ENCODE results near the gene STAM2.
"Not testable (repeated sequence)": the region's sequence is repeated elsewhere in the genome, so short reads cannot be mapped to it uniquely, and the experiment has no call there.

DNA sequence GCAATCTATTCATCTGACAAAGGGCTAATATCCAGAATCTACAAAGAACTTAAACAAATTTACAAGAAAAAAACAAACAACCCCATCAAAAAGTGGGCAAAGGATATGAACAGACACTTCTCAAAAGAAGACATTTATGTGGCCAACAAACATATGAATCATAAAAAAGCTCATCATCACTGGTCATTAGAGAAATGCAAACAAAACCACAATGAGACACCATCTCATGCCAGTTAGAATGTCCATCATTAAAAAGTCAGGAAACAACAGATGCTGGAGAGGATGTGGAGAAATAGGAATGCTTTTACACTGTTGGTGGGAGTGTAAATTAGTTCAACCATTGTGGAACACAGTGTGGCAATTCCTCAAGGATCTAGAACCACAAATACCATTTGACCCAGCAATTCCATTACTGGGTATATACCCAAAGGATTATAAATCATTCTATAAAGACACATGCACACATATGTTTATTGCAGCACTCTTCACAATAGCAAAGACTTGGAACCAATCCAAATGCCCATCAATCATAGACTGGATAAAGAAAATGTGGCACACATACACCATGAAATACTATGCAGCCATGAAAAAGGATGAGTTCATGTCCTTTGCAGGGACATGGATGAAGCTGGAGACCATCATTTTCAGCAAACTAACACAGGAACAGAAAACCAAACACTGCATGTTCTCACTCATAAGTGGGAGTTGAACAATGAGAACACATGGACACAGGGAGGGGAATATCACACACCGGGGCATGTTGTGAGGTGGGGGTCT, 22.1 kb upstream of the STAM2 start:
- not testable (repeated sequence) for TF ChIP-seq CTCF (IDR thresholded peaks at IDR 0.05); POLR2A (IDR thresholded peaks at IDR 0.05; ENCODE audit: low read depth); EP300 (IDR thresholded peaks at IDR 0.05); POLR2AphosphoS5 (IDR thresholded peaks at IDR 0.05)
